Mesothelial cell of epicardium (in vitro differentiated cells): ENCODE data around the gene JCAD. TPM values are rescaled to one million over a fixed set of nuclear protein-coding genes. Genes with fewer than 3 reads are reported as not detected.

ENCODE experiments used
- DNase-seq, 2 experiments: peaks; one replicate each; pipeline ENCODE4 v3.0.0; 2021; ENCODE audit warnings: low spot score in 2 of 2; ENCODE audit not compliant: unreplicated experiment in 2 of 2
- H3K27ac Mint-ChIP-seq: 2 replicates; pipeline ENCODE4 v1.8.0; 2021; ENCODE audit warnings: mixed read lengths
- H3K27me3 Mint-ChIP-seq: 2 replicates; pipeline ENCODE4 v1.8.0; 2021; ENCODE audit warnings: low read depth, mixed read lengths
- H3K36me3 Mint-ChIP-seq: 2 replicates; pipeline ENCODE4 v1.8.0; 2021; ENCODE audit warnings: mixed read lengths
- H3K4me1 Mint-ChIP-seq: 2 replicates; pipeline ENCODE4 v1.8.0; 2021; ENCODE audit warnings: mixed read lengths
- H3K4me3 Mint-ChIP-seq: 2 replicates; pipeline ENCODE4 v1.8.0; 2021; ENCODE audit warnings: mild to moderate bottlenecking, moderate library complexity, mixed read lengths
- H3K9me3 Mint-ChIP-seq: 2 replicates; pipeline ENCODE4 v1.8.0; 2021; ENCODE audit warnings: mixed read lengths
- CTCF ChIP-seq: fragments of 200-600 bp; sonication (generic); IDR thresholded peaks from one replicate; pipeline ENCODE4 v1.5.0; 2021; ENCODE audit warnings: antibody characterized with exemption; ENCODE audit not compliant: unreplicated experiment
- total RNA-seq: library from RNA; stranded (reverse); gene quantifications from 3 replicates; pipeline ENCODE4 v1.2.1, GENCODE V29; 2021

The JCAD gene
- total RNA-seq, 1 donor from 2014 or later, result 21.5 TPM

DNA sequence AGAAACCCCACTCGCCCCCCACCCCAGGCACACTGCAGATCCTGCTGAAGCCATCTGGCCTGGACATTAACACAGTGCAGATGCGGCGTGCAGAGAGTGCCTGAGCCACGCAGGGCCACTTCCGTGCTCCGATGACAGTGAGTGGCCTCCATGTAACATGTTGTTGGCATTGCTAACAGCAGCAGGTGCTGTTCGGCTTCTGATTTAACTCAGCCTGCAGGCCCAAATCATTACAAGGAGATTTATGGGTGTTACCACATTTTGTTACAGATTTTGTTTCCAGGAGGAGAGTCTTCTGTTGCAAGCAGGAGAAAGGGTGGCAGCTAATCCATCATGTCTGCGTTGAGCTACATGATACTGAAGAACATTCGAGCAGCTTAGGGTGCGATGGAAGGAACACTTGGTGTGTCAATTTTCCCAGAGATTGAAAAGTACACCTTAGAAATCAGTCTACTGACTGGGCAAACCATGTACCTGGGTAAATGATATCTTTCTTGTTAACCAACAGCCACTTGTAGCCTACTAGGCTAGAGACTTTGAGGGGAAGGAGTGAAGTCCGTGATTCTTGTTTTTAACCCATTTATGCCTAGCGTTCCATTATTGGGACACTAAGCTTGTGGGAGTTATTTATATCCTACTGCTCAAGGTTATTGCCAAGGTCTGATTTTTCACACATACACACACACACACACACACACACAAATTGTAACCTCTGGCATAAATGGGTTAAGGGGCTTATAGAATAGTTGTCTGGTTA, 90.0 kb downstream of the JCAD start:
- Mint-ChIP-seq H3K9me3 (peaks cover 5% of the 10 kb centered on the region), H3K4me3 (no peak overlapping the region), H3K27me3 (no peaks in the 10 kb centered on the region), H3K4me1 (no peaks in the 10 kb centered on the region), H3K36me3 (no peaks in the 10 kb centered on the region), H3K27ac (no peak overlapping the region)
- no peak for DNase-seq
- no peak for TF ChIP-seq CTCF

- H3K36me3 Mint-ChIP-seq, result no peaks in the 10 kb centered on the region
These were observed 90.8 kb downstream of the JCAD start for GRCh38 chr10:29968585-29968984.

GRCh38 chr10:29966269-29966668, 93.1 kb downstream of the JCAD start:
- Mint-ChIP-seq H3K9me3 (no peaks in the 10 kb centered on the region), H3K4me1 (peaks cover 16% of the 10 kb centered on the region), H3K27me3 (no peaks in the 10 kb centered on the region), H3K36me3 (no peaks in the 10 kb centered on the region), H3K27ac (no peak overlapping the region), H3K4me3 (no peak overlapping the region)
- TF ChIP-seq CTCF, result no peak
- no peak for DNase-seq

More at GRCh38 chr10:29968585-29968984, 90.8 kb downstream of the JCAD start:
- H3K27ac Mint-ChIP-seq, result no peak overlapping the region
- no peaks in the 10 kb centered on the region for H3K27me3 Mint-ChIP-seq
- no peak for DNase-seq
- H3K4me3 Mint-ChIP-seq, result no peak overlapping the region
- H3K9me3 Mint-ChIP-seq, result no peaks in the 10 kb centered on the region
- no peaks in the 10 kb centered on the region for H3K4me1 Mint-ChIP-seq
- no peak for TF ChIP-seq CTCF
